Nephron progenitor cell (in vitro differentiated cells): ENCODE measurements around the gene ADPRHL1.
A peak's percentile ranks its signal among the peaks of the same experiment; 100 is the strongest.
"Not testable (repeated sequence)": the region's sequence is repeated elsewhere in the genome, so short reads cannot be mapped to it uniquely, and the experiment has no call there.

Experiments
- DNase-seq: peaks from one replicate; pipeline ENCODE4 v3.0.0; 2021
- H3K27ac Mint-ChIP-seq: 2 replicates; pipeline ENCODE4 v1.8.0; 2021; ENCODE audit warnings: mild to moderate bottlenecking, moderate library complexity, mixed read lengths
- H3K27me3 Mint-ChIP-seq: 2 replicates; pipeline ENCODE4 v1.8.0; 2021; ENCODE audit warnings: mild to moderate bottlenecking, low read depth, mixed read lengths; ENCODE audit not compliant: poor library complexity
- H3K36me3 Mint-ChIP-seq: 2 replicates; pipeline ENCODE4 v1.8.0; 2021; ENCODE audit warnings: low read depth, mixed read lengths
- H3K4me1 Mint-ChIP-seq: 2 replicates; pipeline ENCODE4 v1.8.0; 2021; ENCODE audit warnings: mixed read lengths
- H3K4me3 Mint-ChIP-seq: 2 replicates; pipeline ENCODE4 v1.8.0; 2021; ENCODE audit warnings: mild to moderate bottlenecking, moderate library complexity, mixed read lengths
- H3K9me3 Mint-ChIP-seq: 2 replicates; pipeline ENCODE4 v1.8.0; 2021; ENCODE audit warnings: mild to moderate bottlenecking, moderate library complexity, mixed read lengths
- CTCF ChIP-seq: fragments of 200-600 bp; sonication (generic); IDR thresholded peaks from 2 replicates; pipeline ENCODE4 v1.5.0; 2021; ENCODE audit warnings: antibody characterized with exemption

Gene ADPRHL1

GRCh38 chr13:113476811-113477210 is 23.5 kb upstream of the ADPRHL1 start:
- Mint-ChIP-seq H3K4me1 (peaks cover 6% of the 10 kb centered on the region), H3K27me3 (no peaks in the 10 kb centered on the region), H3K9me3 (no peaks in the 10 kb centered on the region), H3K36me3 (peaks cover 83% of the 10 kb centered on the region), H3K4me3 (no peak overlapping the region), H3K27ac (no peak overlapping the region)
- TF ChIP-seq CTCF: no peak
- no peak for DNase-seq

DNA sequence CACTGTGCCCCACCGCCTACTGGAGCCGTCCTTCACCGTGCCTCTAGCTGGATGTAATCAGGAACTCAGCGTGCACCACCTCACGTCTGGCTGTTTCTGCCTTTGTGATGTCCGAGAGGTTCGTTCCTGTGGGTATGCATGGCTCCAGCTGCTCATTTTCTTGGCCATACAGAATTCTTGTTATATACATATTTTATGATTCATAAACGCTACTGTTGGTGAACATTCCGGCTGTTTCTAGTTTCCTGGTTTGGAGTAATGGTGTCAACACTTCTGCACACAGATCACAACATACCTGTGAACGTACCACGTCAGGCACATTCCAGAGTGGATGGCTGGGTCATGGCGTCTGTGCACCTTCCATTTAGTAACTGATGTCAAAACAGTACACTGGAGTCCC is 22.6 kb upstream of the ADPRHL1 start:
- H3K27ac Mint-ChIP-seq: no peak overlapping the region
- H3K4me3 Mint-ChIP-seq: no peak overlapping the region
- peaks cover 4% of the 10 kb centered on the region for H3K9me3 Mint-ChIP-seq
- no peak for TF ChIP-seq CTCF
- no peak for DNase-seq
- H3K36me3 Mint-ChIP-seq: peaks cover 91% of the 10 kb centered on the region
- H3K4me1 Mint-ChIP-seq: peaks cover 12% of the 10 kb centered on the region
- H3K27me3 Mint-ChIP-seq: no peaks in the 10 kb centered on the region

- Mint-ChIP-seq H3K4me3 (no peak overlapping the region), H3K9me3 (peaks cover 4% of the 10 kb centered on the region), H3K27me3 (no peaks in the 10 kb centered on the region), H3K27ac (no peak overlapping the region), H3K4me1 (peaks cover 12% of the 10 kb centered on the region), H3K36me3 (peaks cover 97% of the 10 kb centered on the region)
- no peak for TF ChIP-seq CTCF
- DNase-seq: no peak
Observed at GRCh38 chr13:113475280-113475679, 22.0 kb upstream of the ADPRHL1 start.

GRCh38 chr13:113474179-113474578 is 20.9 kb upstream of the ADPRHL1 start:
- H3K9me3 Mint-ChIP-seq: peaks cover 4% of the 10 kb centered on the region
- H3K27ac Mint-ChIP-seq: peak overlapping the region; percentile 15
- H3K4me3 Mint-ChIP-seq: no peak overlapping the region
- H3K36me3 Mint-ChIP-seq: peaks cover 99% of the 10 kb centered on the region
- H3K27me3 Mint-ChIP-seq: no peaks in the 10 kb centered on the region
- DNase-seq: no peak
- no peak for TF ChIP-seq CTCF
- H3K4me1 Mint-ChIP-seq: peaks cover 18% of the 10 kb centered on the region

- H3K4me1 Mint-ChIP-seq: peaks cover 30% of the 10 kb centered on the region
- DNase-seq: no peak
- peaks cover 4% of the 10 kb centered on the region for H3K9me3 Mint-ChIP-seq
- no peaks in the 10 kb centered on the region for H3K27me3 Mint-ChIP-seq
- H3K36me3 Mint-ChIP-seq: peaks cover 95% of the 10 kb centered on the region
- H3K27ac Mint-ChIP-seq: peak overlapping the region; percentile 57
- no peak for TF ChIP-seq CTCF
- H3K4me3 Mint-ChIP-seq: no peak overlapping the region
Observed at GRCh38 chr13:113472355-113473025, 19.2 kb upstream of the ADPRHL1 start.

- H3K36me3 Mint-ChIP-seq: peaks cover 95% of the 10 kb centered on the region
- peaks cover 4% of the 10 kb centered on the region for H3K9me3 Mint-ChIP-seq
Observed at GRCh38 chr13:113471844-113472243, 18.6 kb upstream of the ADPRHL1 start.

DNA sequence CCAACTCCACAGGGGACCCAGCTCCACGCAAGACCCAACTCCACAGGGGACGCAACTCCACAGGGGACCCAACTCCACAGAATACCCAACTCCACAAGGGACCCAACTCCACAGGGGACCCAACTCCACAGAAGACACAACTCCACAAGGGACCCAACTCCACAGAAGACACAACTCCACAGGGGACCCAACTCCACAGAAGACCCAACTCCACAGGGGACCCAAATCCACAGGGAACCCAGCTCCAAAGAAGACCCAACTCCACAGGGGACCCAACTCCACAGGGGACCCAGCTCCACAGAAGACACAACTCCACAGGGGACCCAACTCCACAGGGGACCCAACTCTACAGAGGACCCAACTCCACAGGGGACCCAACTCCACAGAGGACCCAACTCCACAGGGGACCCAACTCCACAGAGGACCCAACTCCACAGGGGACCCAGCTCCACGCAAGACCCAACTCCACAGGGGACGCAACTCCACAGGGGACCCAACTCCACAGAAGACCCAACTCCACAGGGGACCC is 17.4 kb upstream of the ADPRHL1 start:
- H3K27ac Mint-ChIP-seq: peak overlapping the region; percentile 93
- H3K4me3 Mint-ChIP-seq, DNase-seq, H3K27me3 Mint-ChIP-seq, H3K9me3 Mint-ChIP-seq: not testable (repeated sequence)
- peaks cover 90% of the 10 kb centered on the region for H3K36me3 Mint-ChIP-seq
- H3K4me1 Mint-ChIP-seq: peaks cover 30% of the 10 kb centered on the region

More at GRCh38 chr13:113471844-113472243, 18.6 kb upstream of the ADPRHL1 start:
- TF ChIP-seq CTCF: no peak
- DNase-seq: no peak
- H3K27me3 Mint-ChIP-seq: no peaks in the 10 kb centered on the region
- H3K4me1 Mint-ChIP-seq: peaks cover 30% of the 10 kb centered on the region
- H3K4me3 Mint-ChIP-seq: no peak overlapping the region
- H3K27ac Mint-ChIP-seq: peak overlapping the region; percentile 93
